Esophagus mucosa (tissue), 1 donor: ENCODE measurements around the gene PMFBP1. TPM values are rescaled to one million over a fixed set of nuclear protein-coding genes. Genes with fewer than 3 reads are reported as not detected.

ENCODE experiments used
- ATAC-seq: fragments of 200-7000 bp; cut with Tn5 transposase; one replicate; pipeline ENCODE4 v1.9.1; 2020
- total RNA-seq: library from RNA; stranded (reverse); gene quantifications from one replicate; pipeline ENCODE4 v1.2.4, GENCODE V29; 2023
- donor health status: DM: yes; HTN: yes; CAD: no.

The PMFBP1 gene
- total RNA-seq, result 2.0 TPM

DNA sequence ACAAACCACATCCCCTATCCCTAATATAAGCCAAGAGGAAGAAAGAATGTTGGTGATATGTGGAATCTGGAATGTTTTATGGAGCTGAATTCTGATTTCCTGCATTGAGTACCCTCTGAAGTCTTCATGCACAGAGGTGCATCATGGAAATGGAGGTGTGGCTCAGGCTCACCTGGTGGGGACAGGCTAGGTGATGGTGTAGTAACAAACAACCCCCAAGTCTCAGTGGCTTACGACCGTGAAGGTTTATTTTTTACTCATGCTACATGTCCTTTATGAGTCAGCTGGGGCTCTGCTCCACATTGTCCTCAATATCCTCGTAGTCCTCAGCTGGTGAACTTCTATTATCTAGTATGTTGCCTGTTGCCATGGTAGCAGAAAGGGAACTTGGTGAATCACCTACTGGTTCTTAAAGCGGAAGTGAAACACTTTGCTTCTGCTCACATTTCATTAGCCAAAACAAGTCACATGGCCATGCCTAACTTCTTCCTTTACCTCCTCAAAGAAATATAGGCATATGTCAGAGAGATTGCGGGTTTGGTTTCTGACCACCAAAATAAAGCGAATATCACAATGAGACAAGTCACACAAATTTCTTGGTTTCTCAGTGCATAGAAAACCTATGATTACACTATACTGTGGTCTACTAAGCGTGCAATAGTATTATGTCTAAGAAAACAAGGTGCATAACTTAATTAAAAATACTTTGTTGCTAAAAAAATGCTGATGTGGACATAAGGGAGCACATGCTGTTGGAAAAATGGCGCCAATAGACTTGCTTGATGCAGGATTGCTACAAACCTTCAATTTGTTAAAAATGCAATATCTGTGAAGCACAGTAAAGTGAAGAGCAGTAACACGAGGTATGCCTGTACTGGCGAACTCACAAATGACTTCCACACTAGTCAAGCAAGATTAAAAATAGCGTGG is at the start of gene PMFBP1:
PMFBP1 (minus strand) TSS at position 51 of the 930 bp plus-strand sequence. CDS start 947 bp downstream, outside the sequence.
- ATAC-seq, result peak; percentile 96

- no peak for ATAC-seq
These were observed 49.7 kb upstream of the PMFBP1 start for GRCh38 chr16:72221630-72222024.

DNA sequence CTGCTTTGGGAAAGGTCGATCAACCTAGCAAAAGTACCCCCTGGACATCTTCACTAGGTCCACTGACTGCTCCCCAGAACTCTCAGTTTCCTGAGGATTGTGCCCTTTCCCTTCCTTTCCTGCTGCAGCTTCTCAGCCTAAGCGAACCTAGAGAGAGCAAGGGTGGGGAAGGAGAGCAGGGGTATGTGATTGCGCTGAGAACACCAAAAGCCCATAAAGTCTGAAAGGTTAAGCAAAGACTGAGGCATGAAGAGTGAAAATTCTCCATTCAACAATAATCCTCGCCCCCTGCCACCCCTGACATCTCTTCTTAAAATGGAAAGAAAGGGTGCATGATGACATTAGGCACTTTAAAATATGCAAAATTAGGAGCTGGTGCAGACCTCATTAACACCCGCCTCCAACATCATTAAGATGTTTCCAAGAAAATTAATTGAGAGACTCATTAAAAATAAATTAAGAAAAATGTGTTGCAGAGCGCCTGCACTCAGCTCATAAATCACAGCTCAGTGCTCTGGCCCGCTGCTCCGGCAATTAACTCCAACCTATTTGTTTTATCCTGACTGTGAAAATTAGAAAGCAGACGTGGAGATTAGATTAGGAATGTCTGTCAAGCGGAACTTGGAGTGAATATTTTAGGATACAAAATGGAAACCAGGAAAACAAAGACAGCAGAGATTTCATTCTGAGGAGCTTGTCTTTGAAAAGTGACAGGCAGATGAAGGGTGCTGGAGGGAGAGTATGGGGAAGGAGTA is 49.1 kb upstream of the PMFBP1 start:
- ATAC-seq, result no peak

DNA sequence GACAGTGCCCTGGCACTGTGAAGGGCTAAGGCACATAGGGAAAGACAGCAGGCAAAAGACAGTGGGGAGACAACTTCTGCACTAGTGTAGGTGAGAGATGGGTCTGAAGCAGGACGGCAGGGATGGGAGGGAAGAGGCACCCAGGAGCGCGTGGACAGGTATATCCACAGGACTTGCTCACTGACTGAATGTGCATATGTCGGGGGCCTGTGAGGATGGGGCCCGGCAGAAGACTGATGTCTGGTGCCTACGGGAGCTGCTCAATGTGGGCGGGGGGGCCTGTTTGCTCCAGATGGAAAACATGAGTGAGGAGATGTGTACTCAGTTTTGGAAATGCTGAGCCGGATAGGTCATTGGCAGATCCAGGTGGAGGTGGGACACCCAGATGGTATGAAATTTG is 47.3 kb upstream of the PMFBP1 start:
- no peak for ATAC-seq

DNA sequence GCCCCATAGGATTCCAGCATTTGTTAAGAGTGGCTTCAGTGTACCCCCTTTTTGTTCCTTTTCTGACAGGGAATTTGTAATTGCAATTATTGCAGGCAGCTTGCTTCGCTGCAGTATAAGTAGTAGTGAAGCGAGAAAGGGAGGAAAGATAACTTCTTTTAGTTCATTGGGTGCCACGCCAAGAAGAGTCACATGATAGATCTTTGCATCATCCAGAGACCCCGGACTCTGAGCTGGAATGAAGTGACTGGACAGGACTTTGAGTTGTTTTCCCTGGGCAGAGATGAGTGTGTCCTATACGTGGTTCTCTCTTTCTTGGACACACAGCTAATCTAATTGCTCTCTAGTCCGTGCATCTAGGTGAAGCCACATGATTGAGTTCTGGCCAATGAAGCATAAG is 44.8 kb upstream of the PMFBP1 start:
- no peak for ATAC-seq

- no peak for ATAC-seq
These were observed 42.9 kb upstream of the PMFBP1 start for GRCh38 chr16:72214821-72215220.

DNA sequence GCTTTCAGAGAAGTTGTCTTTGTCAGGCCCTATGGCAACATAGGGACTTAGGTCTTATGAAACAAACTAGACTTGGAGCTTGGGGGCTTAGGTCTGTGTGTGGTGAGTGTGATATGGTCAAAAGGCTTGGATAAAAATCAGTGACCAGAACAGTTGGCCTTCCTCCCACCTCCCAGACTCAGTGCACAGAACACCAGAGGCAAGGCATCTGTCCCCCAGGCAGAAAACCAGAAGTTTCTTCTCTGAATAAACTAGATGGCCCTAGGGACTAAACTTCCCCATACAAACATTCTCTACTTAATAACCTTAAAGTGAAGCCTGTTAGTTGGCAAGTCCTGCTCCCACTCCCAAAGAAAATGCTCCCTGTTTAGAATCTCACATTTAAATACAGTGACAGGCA is 39.2 kb upstream of the PMFBP1 start:
- no peak for ATAC-seq

DNA sequence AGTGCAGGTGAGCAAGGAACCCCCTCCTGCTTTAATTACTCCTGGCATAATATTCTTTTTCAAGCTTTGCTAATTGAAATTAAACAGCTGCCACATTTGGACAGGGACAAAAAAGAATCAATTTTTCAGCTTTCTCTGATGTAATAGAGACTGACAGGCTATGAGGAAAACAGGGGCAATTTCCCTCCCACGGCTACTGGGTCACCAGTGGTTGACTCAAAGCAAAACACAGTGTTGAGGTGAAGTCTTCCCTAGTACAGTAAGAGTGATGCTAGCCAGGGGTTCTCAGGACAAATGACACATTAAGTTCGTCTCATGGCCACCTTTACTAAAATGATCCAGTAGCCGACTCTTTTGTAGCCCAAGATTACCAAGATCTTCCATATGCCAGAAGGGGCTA is 38.6 kb upstream of the PMFBP1 start:
- no peak for ATAC-seq

GRCh38 chr16:72210072-72210471 is 38.1 kb upstream of the PMFBP1 start:
- ATAC-seq, result no peak

- no peak for ATAC-seq
These were observed 34.3 kb upstream of the PMFBP1 start for GRCh38 chr16:72206299-72206698.

DNA sequence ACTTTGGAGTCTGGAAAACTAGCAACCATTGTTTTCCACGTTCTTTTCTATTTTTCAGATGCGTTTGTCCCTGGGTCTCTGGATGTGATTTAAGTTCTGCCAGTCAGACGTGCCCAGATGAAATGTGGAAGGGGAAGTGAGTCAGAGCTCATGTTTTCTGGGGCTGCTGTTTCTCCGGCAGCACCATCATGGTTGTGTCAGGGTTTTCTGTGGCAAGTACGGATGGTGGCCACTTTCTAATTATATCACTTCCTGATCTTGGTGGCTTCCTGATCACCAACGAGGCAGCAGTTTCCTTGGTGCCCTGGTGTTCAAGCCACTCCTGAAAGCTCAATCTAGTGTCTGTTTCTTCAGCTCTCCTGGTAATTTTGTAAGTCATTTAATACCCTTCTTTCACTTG is 31.4 kb upstream of the PMFBP1 start:
- ATAC-seq, result no peak

- ATAC-seq, result peak; percentile 92
These were observed 30.1 kb upstream of the PMFBP1 start for GRCh38 chr16:72202014-72202413.

DNA sequence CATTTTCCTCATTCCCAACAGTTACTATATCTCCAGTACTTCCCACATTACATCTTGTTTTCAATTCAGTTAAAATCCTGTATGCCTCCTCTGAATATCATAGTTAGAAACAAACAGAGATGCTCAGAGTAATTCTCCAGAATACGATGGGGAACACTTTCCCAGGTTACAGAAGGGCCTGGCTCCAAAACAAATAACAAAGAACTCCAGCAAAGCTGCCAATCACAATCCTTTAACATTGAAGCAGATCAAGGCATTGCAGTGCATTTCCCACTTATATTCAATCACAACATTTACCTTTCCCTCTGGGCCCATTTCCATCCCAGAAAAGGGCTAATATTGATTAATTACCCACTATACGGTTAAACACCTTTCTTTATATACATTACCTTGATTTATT is 29.4 kb upstream of the PMFBP1 start:
- ATAC-seq, result no peak

GRCh38 chr16:72199761-72200337 is 27.9 kb upstream of the PMFBP1 start:
- ATAC-seq, result no peak

DNA sequence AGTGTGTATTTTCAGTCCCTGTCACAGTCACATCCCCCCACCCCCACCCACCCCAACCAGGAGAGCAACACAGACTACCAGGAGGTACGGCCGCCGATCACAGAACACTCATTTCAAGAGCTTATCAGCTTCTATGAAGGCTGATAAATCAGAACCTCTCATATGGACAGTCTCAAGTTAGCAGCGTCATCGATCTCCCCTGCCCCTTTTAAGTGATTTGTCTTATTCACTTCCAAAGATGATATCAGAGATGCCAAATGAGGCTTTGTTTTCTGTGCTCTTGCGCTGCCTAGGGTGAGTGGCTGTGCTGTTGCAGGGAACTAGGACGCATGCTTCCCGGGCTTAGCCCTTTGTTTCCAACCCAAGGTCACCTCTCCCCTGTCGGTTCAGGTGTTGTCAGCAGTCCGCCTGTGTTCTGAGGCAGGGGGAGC is 26.8 kb upstream of the PMFBP1 start:
- ATAC-seq, result no peak

- no peak for ATAC-seq
These were observed 26.2 kb upstream of the PMFBP1 start for GRCh38 chr16:72198021-72198711.

- no peak for ATAC-seq
These were observed 25.6 kb upstream of the PMFBP1 start for GRCh38 chr16:72197545-72197944.

DNA sequence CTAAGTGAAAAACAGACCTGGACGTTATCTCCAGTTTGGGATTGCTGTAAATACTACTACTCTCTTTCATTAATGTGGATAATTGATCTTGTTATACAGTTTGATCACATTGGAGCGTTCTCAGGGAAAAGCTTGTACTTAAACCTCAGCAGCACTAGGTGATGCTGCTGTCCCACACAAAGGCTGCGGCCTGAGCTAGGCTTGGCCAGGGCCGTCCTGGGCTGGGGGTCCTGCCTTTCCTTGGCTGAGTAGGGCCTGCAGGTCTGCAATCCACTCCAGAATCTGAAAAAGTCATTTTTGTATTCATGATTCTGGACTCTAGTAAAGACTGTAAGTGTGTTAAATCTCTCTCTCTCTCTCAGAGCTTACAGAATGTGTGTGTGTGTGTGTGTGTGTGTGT is 23.7 kb upstream of the PMFBP1 start:
- no peak for ATAC-seq

DNA sequence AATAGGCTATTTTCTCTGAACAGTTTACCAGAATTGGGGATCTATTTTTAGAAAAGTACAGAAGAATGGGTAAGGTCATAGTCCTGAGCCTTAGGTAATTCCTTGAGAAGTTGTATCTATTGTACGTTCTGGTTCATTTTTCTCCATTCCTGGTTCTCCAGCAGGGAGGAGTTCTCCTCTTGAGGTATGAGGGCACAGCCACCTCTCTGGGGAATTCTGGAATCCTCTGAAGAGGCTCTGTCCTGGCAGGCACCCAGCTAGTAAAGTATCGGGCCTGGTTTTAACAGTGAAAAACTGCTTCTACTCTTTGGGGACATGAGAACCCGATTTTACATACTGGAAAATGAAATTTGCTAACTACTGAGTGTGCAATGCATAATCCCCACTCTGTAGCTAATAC is 19.6 kb upstream of the PMFBP1 start:
- ATAC-seq, result no peak

DNA sequence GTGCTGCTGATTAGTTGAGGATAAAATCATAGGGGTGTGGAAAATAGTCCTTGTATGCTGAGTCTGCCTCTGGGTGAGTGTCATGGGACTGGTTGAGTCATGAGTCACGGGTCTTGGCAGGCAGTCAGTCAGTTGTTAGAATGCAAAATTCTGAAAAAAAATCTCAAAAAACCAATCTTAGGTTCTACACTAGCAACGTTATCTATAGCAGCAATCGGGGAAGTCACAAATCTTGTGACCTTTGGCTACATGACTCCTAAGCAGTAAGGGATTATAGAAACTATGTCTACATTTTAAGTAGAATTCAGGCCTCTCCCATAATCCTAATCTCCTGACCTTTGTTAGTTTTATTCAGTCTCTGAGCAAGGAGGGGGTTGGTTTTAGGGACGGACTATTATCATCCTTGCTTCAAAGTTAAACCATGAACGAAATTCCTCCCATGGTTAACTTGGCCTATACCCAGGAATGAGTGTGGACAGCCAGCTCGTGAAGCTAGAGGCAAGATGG is 18.0 kb upstream of the PMFBP1 start:
- peak; percentile 48 for ATAC-seq

DNA sequence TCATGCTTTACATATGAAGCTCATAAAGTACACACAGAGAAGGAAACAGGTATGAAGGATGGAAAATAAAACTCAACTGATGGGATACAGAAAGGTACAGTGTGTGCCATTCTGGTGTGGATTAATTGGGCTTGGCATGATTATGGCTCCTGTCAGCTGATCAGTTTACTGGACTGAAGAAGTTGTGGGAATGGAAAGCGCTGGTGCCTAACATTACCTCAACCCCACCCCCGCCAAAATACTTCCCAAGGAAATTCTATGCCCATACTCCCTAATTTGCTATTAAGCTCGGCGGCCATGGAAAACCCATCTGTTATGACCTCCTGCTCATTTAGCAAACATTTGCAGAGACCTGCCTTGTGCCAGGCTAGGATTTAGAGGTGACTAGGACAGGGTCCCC is 16.6 kb upstream of the PMFBP1 start:
- no peak for ATAC-seq

GRCh38 chr16:72187551-72187950 is 15.6 kb upstream of the PMFBP1 start:
- ATAC-seq, result no peak

- ATAC-seq, result no peak
These were observed 11.0 kb upstream of the PMFBP1 start for GRCh38 chr16:72182976-72183375.
